Lower lobe of right lung (tissue), 2 donors: ENCODE results near the gene EBI3. TPM values are rescaled to one million over a fixed set of nuclear protein-coding genes. Genes with fewer than 3 reads are reported as not detected.
"Not testable (repeated sequence)": the region's sequence is repeated elsewhere in the genome, so short reads cannot be mapped to it uniquely, and the experiment has no call there.

Source experiments
- ATAC-seq, 2 donors: fragments of 200-7000 bp; cut with Tn5 transposase; one replicate each; pipeline ENCODE4 v1.9.1; 2020 to 2022; ENCODE audit warnings: mild to moderate bottlenecking in 2 of 2, moderate library complexity in 2 of 2
- DNase-seq: peaks from one replicate; pipeline ENCODE4 v3.0.0-alpha.2; 2020
- H3K27ac ChIP-seq: fragments of 200-600 bp; one replicate; pipeline ENCODE4 v1.8.0; 2022
- H3K27me3 ChIP-seq: fragments of 200-600 bp; one replicate; pipeline ENCODE4 v1.8.0; 2022; ENCODE audit warnings: low read depth
- H3K36me3 ChIP-seq: fragments of 200-600 bp; one replicate; pipeline ENCODE4 v1.8.0; 2022; ENCODE audit warnings: mild to moderate bottlenecking
- H3K4me1 ChIP-seq: fragments of 200-600 bp; one replicate; pipeline ENCODE4 v1.8.0; 2022
- H3K4me3 ChIP-seq: fragments of 200-600 bp; one replicate; pipeline ENCODE4 v1.8.0; 2022; ENCODE audit warnings: mild to moderate bottlenecking
- H3K9me3 ChIP-seq: fragments of 200-600 bp; one replicate; pipeline ENCODE4 v1.8.0; 2022
- intact Hi-C: fragments of 100-400 bp; cut with DNase I; formaldehyde crosslinking; loops from one replicate; pipeline ENCODE4 v1.11.0; 2022
- total RNA-seq: library from RNA; stranded (reverse); fragmentation: NEBNext Ultra II Directional; extraction: Animal tissue kit (Norgen Biotek cat#: 25700); gene quantifications from one replicate; pipeline ENCODE4 v1.2.1, GENCODE V29; 2021
- TF ChIP-seq, protein P1 (sequence below): fragments of 200-600 bp; IDR thresholded peaks from one replicate; pipeline ENCODE4 v1.8.0; 2022; ENCODE audit warnings: antibody characterized with exemption, mild to moderate bottlenecking
- donor health status: DM: no; HTN: yes; CAD: no; lungs with severe emphysema.

Gene EBI3
- total RNA-seq, 1 donor from 2014 or later, result 1.7 TPM

DNA sequence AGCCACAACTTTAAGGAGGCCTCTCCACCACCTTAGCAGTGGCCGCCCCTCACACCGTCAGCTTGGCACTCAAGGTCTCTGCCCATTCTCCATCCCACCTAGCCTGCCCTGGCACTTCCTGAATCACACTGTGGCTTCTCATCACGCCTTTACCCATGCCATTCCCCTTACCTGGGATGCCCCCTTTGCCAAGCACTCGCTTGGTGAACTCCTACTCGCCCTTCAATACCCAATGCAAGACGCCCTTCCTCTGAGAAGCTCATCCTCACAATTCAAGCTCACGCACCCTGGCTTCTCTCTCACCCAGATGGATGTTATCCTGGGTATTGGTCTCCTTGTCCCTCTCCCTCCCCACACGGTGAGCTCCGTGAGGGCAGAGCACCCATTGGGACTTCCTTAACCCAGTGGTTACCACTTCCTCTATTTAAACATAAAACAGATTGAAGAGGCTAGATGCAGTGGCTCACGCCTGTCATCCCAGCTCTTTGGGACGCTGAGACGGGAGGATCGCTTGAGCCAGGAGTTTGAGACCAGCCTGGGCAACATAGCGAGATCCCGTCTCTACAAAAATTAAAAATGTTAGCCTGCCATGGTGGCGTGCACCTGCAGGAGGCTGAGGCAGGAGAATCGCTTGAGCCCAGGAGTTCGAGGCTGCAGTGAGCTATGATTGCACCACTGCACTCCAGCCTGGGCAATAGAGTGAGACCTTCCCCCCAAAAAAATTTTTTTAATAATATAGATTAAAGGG is 37.1 kb downstream of the EBI3 start:
- no peak overlapping the region for H3K27ac ChIP-seq
- no peak for DNase-seq
- no peak overlapping the region for H3K4me3 ChIP-seq
- intact Hi-C loops, result no loop called here
- H3K9me3 ChIP-seq, result no peaks in the 10 kb centered on the region
- ATAC-seq, result peak; percentile 25 to 44
- no peaks in the 10 kb centered on the region for H3K4me1 ChIP-seq
- no peaks in the 10 kb centered on the region for H3K27me3 ChIP-seq
- TF ChIP-seq, protein P1, sequence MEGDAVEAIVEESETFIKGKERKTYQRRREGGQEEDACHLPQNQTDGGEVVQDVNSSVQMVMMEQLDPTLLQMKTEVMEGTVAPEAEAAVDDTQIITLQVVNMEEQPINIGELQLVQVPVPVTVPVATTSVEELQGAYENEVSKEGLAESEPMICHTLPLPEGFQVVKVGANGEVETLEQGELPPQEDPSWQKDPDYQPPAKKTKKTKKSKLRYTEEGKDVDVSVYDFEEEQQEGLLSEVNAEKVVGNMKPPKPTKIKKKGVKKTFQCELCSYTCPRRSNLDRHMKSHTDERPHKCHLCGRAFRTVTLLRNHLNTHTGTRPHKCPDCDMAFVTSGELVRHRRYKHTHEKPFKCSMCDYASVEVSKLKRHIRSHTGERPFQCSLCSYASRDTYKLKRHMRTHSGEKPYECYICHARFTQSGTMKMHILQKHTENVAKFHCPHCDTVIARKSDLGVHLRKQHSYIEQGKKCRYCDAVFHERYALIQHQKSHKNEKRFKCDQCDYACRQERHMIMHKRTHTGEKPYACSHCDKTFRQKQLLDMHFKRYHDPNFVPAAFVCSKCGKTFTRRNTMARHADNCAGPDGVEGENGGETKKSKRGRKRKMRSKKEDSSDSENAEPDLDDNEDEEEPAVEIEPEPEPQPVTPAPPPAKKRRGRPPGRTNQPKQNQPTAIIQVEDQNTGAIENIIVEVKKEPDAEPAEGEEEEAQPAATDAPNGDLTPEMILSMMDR, result no peak
- peaks cover 89% of the 10 kb centered on the region for H3K36me3 ChIP-seq

DNA sequence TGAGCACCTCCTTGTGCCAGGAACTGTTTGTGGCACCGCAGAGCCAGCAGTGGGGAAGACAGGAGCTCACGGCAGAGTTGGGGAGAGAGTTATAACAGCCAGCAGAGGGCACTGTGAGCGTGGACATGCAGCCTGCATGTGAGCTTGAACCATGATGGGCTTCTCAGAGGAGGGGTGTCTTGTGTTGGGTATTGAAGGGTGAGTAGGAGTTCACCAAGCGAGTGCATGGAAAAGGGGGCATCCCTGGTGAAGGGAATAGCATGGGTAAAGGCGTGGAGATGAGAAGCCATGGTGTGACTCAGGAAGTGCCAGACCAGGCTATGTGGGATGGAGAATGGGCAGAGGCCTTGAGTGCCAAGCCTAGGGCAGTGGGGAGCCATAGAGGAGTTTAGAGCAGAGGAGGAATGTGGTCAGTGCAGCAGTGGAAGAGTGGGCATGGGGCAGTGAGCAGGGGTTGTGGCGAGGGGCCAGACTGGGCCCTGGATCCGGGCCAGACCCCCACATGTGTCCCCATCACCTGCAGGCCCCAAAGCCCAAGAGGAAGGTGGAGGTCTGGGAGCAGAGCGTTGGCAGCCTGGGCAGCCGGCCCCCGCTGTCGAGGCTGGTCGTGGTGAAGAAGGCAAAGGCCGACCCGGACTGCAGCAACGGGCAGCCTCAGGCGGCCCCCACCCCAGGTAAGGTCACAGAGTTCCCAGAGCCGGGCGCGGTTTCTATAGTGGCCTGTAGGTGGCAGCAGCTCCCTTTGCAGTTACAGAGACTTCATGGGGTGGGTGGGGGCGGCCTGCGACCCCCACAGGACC is 38.0 kb downstream of the EBI3 start:
- DNase-seq (peak; percentile 70), ATAC-seq (peak; percentile 76 to 80)
- peaks cover 88% of the 10 kb centered on the region for H3K36me3 ChIP-seq
- TF ChIP-seq, protein P1, result peak; percentile 81
- no peaks in the 10 kb centered on the region for H3K9me3 ChIP-seq
- no peaks in the 10 kb centered on the region for H3K27me3 ChIP-seq
- no peak overlapping the region for H3K27ac ChIP-seq
- intact Hi-C loops, result no loop called here
- no peak overlapping the region for H3K4me3 ChIP-seq
- no peaks in the 10 kb centered on the region for H3K4me1 ChIP-seq

DNA sequence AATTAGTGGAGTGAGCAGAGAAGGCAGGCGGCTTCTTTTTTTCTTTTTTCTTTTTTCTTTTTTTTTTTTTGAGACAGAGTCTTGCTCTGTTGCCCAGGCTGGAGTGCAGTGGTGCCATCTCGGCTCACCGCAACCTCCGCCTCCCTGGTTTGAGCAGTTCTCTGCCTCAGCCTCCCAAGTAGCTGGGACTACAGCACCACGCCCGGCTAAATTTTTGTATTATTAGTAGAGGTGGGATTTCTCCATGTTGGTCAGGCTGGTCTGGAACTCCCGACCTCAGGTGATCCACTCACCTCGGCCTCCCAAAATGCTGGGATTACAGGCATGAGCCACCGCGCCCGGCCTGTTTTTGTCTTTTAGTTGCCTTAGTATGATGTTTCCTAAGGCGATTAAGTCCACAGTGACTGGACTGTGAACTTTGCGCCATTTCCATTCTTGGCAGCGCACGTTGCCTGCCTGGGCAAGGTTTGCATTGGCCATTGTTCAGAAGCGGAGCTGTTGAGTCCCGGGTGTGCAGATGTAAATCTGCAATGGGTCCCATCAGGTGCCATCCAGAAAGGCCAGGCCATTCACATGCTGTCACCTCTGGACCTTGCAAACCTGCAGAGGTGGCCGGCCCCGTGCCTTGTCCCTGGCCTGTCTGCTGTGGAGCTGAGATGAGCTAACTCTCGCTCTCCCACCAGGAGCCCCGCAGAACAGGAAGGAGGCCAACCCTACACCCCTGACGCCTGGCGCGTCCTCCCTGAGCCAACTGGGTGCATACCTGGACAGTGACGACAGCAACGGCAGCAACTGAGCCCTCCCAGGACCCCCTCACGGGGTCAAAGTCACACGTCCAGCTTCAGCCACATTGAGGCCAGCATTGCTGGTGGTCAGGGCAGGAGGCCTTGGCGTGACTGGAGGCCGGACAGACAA is 38.8 kb downstream of the EBI3 start:
- DNase-seq, result no peak
- H3K36me3 ChIP-seq, result peaks cover 80% of the 10 kb centered on the region

DNA sequence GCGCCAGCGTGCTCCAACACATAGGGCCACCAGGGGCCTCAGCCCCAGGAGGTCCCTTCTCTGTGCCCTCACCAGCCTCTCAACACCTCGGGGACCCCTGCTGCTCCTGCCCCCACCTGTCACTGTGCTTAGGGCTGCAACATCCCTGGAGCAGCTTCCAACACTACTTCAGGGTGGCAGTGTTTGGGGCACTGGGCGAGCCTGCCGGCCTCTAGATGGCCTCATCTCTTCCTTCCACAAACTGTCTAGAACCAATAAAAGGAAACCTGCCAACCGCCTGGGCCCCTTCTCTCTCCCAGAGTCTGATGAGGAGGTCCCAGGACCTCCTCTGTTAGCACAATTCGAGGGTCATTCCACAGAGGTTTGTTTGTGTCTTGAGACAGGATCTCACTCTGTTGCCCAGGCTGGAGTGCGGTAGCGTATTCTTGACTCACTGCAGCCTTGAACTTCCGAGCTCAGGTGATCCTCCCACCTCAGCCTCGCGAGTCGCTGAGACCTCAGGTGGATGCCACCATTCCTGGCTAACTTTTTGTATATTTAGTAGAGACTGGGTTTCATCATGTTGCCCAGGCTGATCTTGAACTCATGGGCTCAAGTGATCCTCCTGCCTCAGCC is 39.6 kb downstream of the EBI3 start:
- TF ChIP-seq, protein P1, result no peak
- Histone ChIP-seq H3K9me3 (no peaks in the 10 kb centered on the region), H3K36me3 (peaks cover 72% of the 10 kb centered on the region), H3K4me1 (no peaks in the 10 kb centered on the region), H3K4me3 (no peak overlapping the region), H3K27ac (no peak overlapping the region), H3K27me3 (no peaks in the 10 kb centered on the region)
- ATAC-seq (no peak), DNase-seq (no peak)
- intact Hi-C loops, result no loop called here

More for the DNA sequence above, 38.8 kb downstream of the EBI3 start:
- no peak for ATAC-seq
- Histone ChIP-seq H3K27me3 (no peaks in the 10 kb centered on the region), H3K27ac (no peak overlapping the region), H3K9me3 (no peaks in the 10 kb centered on the region), H3K4me3 (no peak overlapping the region), H3K4me1 (no peaks in the 10 kb centered on the region)
- intact Hi-C loops, result no loop called here
- TF ChIP-seq, protein P1, result peak; percentile 18

DNA sequence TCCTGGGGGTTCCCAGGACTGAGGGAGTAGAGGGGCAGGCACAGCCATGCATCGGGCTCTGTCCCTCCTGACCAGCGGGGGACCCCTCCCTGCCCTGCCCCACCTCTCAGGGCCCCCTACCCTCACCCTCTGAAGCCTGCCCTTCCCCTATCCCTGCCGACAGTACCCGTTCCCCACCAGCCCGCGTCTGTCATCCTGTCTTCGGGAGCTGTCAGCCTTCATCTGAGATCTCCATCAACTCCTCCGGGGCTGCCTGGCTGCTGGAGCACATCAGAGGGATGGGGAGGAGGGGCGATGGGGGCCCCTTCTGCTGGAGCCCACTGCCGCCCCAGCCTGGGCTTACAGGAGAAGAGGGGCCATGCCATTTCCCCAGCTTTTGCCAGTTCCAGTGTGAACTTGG is 43.6 kb downstream of the EBI3 start:
- Histone ChIP-seq H3K4me3 (no peak overlapping the region), H3K4me1 (no peaks in the 10 kb centered on the region), H3K27ac (no peak overlapping the region), H3K27me3 (peaks cover 8% of the 10 kb centered on the region), H3K36me3 (peaks cover 35% of the 10 kb centered on the region), H3K9me3 (no peaks in the 10 kb centered on the region)
- TF ChIP-seq, protein P1, result no peak
- intact Hi-C loops, result no loop called here
- no peak for ATAC-seq
- no peak for DNase-seq

DNA sequence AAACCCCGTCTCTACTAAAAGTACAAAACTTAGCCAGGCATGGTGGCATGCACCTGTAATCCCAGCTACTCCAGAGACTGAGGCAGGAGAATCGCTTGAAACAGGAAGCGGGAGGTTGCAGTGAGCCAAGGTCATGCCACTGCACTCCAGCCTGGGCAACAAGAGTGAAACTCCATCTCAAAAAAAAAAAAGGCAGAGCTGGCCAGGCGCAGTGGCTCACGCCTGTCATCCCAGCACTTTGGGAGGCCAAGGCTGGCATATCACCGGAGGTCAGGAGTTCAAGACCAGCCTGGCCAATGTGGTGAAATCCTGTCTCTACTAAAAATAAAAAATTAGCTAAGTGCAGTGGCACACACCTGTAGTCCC is 45.0 kb downstream of the EBI3 start:
- H3K4me3 ChIP-seq, H3K9me3 ChIP-seq, H3K4me1 ChIP-seq, ATAC-seq, DNase-seq, intact Hi-C loops, H3K27ac ChIP-seq: not testable (repeated sequence)
- Histone ChIP-seq H3K27me3 (peaks cover 15% of the 10 kb centered on the region), H3K36me3 (peaks cover 21% of the 10 kb centered on the region)
